AML-193 (cell line): ENCODE results near the gene RAC3.

Source experiments
- DNase-seq, 2 experiments: peaks; one replicate each; lab custom pipeline; 2025; lab: John Stamatoyannopoulos, UW

The RAC3 gene

GRCh38 chr17:82076018-82076784 lies 44.7 kb downstream of the RAC3 start:
- no peak for DNase-seq

- no peak for DNase-seq
These were observed 45.5 kb downstream of the RAC3 start for GRCh38 chr17:82076785-82077591.

GRCh38 chr17:82077617-82078358 lies 46.3 kb downstream of the RAC3 start:
- no peak for DNase-seq

DNA sequence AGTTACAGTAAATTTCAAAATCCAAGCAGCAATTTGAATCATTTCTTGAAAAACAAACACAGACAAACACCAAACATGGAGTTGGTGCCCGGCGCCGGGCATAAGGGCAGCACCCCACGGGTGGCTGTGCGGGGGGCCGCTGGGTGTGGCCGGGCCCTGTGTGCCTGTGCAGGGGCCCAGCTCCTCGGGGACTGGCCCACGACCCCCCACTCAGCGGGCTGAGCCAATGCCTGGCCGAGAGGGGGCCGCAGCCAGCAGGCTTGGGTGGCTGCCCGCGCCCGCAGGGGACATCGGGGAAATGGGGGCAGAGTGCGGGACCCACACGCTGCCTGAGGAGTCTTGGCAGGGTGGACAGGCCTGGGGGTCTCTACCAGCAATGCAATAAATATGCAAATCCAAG lies 47.0 kb downstream of the RAC3 start:
- no peak for DNase-seq

GRCh38 chr17:82079001-82079677 lies 47.7 kb downstream of the RAC3 start:
- DNase-seq, result no peak

GRCh38 chr17:82080048-82080788 lies 48.7 kb downstream of the RAC3 start:
- no peak for DNase-seq

- DNase-seq, result no peak
These were observed 49.4 kb downstream of the RAC3 start for GRCh38 chr17:82080789-82081464.

- no peak for DNase-seq
These were observed 50.1 kb downstream of the RAC3 start for GRCh38 chr17:82081546-82081945.

DNA sequence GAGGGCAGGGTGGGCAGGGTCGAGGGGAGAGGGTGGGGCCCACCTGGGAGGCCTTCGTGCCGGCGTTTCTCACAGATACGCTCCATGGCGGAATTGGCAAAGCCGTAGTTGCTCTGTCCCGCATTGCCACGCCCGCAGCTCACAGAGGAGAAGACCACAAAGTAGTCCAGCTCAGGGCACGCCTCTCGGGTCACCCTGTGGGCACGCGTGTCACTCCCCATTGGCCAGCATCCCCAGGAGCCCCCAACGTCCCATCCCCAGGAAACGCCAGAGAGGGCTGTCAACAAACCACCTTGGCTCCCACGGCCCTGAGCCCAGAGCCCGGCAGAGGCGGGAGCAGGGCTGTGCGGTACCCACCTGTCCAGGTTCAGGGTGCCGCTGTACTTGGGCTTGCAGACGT lies 50.5 kb downstream of the RAC3 start:
- DNase-seq, result no peak

DNA sequence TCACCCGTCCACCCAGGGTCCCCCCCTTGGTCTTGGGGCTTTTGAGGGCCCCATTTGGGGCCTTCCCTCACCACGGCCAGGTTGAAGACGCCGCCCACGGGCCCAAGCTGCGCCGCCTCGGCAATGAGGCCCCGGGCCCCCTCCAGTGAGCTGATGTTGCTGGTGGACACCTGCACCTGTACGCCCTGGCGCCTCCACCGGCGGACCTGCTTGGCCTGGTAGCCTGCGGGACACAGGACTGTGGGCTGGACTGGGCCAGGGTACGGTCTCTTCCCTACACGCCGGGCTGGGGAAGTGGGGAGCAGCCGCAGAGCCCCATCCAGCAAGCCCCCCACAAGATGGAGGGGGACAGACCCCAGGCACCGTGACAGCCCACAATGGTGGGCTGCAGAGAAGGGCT lies 51.0 kb downstream of the RAC3 start:
- DNase-seq, result no peak

DNA sequence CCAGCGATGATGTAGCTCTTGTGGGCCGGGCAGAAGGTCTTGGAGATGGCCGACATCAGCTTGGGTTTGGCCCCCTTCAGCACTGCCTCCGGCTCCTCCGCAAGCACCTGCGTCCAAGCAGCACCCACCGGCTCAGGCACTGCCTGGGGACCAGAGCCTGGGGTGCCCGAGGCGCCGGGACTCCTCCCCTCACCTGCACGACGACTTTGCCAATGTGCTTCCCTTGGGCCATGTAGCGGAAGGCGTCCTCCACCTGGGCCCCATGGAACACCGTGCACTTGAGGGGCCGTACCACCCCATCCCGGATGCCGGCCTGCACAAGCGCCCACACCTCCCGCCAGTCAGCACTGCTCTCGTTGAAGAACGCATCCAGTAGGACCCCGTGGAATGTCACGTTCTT lies 51.5 kb downstream of the RAC3 start:
- DNase-seq, result no peak
